ENCODE data around the gene SLC2A9. TPM values are rescaled to one million over a fixed set of nuclear protein-coding genes. Genes with fewer than 3 reads are reported as not detected.

SLC2A9 gene
- total RNA-seq, 1 donor from 2014 or later: 0.54 TPM

GRCh38 chr4:10032625-10033024, 11.3 kb upstream of the SLC2A9 start:
- peaks cover 32% of the 10 kb centered on the region for H3K4me1 Mint-ChIP-seq (ENCODE audit: low read depth, unreplicated experiment)
- H3K27ac ChIP-seq (ENCODE audit: low read depth, low read length): no peak overlapping the region
- FAIRE-seq: peak; percentile 96

DNA sequence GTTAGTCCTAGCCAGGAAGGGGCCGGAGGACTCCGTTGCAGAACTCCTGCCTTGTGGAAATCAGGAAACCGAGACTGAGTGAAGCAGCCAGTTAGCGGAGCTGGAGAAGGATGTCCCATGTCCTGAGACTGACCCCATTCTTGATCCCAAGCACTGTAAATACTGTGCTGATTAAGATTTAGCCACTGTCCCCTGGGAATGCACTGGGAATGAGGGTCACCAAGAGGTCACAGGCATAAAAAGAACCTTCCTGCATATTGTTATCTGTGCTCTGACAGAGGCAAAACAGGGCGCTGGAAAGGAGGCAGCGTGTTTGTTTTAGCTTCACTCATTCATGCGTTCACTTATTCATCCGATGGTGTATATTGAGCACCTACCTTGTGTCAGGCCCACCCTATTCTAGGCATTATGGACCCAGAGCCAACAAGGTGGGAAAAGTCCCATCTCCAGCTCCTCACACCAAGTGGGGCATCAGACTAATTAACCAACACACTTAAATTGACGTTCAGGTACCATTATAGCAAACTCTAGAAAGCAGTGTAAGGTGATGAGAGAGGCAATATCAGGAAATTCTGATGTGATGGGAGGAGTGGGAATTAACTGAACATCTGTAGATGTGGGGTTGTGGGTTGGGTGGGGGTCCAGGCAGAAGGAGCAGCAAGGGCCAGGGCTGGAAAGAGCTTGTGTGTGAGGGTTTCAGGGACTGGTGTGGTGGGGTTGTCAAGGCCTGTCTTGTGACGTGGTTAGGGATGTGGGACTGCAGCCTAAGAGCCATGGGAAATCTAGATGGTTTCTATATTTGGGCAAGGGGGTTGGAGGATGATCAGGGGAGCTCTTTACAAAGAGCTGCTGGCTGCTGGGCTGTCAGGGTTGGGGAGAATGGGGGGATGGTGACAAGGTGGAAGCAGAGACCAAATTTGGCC, 10.6 kb upstream of the SLC2A9 start:
- no peaks in the 10 kb centered on the region for H3K79me2 ChIP-seq (ENCODE audit: insufficient read depth, low read length)
- no peak overlapping the region for H3K4me3 ChIP-seq (ENCODE audit: insufficient read depth, low read depth, low read length)
- TF ChIP-seq, protein P1, sequence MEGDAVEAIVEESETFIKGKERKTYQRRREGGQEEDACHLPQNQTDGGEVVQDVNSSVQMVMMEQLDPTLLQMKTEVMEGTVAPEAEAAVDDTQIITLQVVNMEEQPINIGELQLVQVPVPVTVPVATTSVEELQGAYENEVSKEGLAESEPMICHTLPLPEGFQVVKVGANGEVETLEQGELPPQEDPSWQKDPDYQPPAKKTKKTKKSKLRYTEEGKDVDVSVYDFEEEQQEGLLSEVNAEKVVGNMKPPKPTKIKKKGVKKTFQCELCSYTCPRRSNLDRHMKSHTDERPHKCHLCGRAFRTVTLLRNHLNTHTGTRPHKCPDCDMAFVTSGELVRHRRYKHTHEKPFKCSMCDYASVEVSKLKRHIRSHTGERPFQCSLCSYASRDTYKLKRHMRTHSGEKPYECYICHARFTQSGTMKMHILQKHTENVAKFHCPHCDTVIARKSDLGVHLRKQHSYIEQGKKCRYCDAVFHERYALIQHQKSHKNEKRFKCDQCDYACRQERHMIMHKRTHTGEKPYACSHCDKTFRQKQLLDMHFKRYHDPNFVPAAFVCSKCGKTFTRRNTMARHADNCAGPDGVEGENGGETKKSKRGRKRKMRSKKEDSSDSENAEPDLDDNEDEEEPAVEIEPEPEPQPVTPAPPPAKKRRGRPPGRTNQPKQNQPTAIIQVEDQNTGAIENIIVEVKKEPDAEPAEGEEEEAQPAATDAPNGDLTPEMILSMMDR (IDR thresholded peaks at IDR 0.05; ENCODE audit: insufficient read depth, low read depth, low read length): no peak
- no peak for TF ChIP-seq EZH2 (IDR thresholded peaks at IDR 0.05; ENCODE audit: insufficient read depth, low read length)
- H3K27ac ChIP-seq (ENCODE audit: low read depth, low read length): no peak overlapping the region
- Mint-ChIP-seq H3K4me1 (ENCODE audit: low read depth, unreplicated experiment) (peaks cover 32% of the 10 kb centered on the region), H3K27ac (ENCODE audit: unreplicated experiment) (no peak overlapping the region), H3K27me3 (ENCODE audit: low read depth, unreplicated experiment) (peaks cover 17% of the 10 kb centered on the region), H3K36me3 (ENCODE audit: low read depth, unreplicated experiment) (no peaks in the 10 kb centered on the region), H3K4me3 (ENCODE audit: unreplicated experiment) (no peak overlapping the region), H3K9me3 (ENCODE audit: unreplicated experiment) (no peaks in the 10 kb centered on the region)
- H4K20me1 ChIP-seq (ENCODE audit: insufficient read depth, low read length): no peaks in the 10 kb centered on the region
- H3K4me1 ChIP-seq (ENCODE audit: insufficient read depth, low read length): peaks cover 31% of the 10 kb centered on the region
- H2AFZ ChIP-seq (ENCODE audit: low read depth, low read length): no peak overlapping the region
- peak overlapping the region; percentile 70 for H3K4me2 ChIP-seq (ENCODE audit: low read length)
- DNase-seq (ENCODE audit: low read depth) (no peak), FAIRE-seq (no peak)
- H3K9me3 ChIP-seq (ENCODE audit: insufficient read depth, low read depth, low read length): no peaks in the 10 kb centered on the region
- H3K9ac ChIP-seq (ENCODE audit: low read length): no peak overlapping the region
- no peaks in the 10 kb centered on the region for H3K27me3 ChIP-seq (ENCODE audit: insufficient read depth, low read length)
- no peaks in the 10 kb centered on the region for H3K36me3 ChIP-seq (ENCODE audit: insufficient read depth, low read length)

More at GRCh38 chr4:10032625-10033024, 11.3 kb upstream of the SLC2A9 start:
- Histone ChIP-seq H3K4me2 (ENCODE audit: low read length) (peak overlapping the region; percentile 70), H3K9me3 (ENCODE audit: insufficient read depth, low read depth, low read length) (no peaks in the 10 kb centered on the region), H3K79me2 (ENCODE audit: insufficient read depth, low read length) (no peaks in the 10 kb centered on the region), H3K36me3 (ENCODE audit: insufficient read depth, low read length) (no peaks in the 10 kb centered on the region), H3K4me1 (ENCODE audit: insufficient read depth, low read length) (peaks cover 31% of the 10 kb centered on the region), H3K27me3 (ENCODE audit: insufficient read depth, low read length) (no peaks in the 10 kb centered on the region), H2AFZ (ENCODE audit: low read depth, low read length) (peak overlapping the region; percentile 21), H4K20me1 (ENCODE audit: insufficient read depth, low read length) (no peaks in the 10 kb centered on the region), H3K4me3 (ENCODE audit: insufficient read depth, low read depth, low read length) (no peak overlapping the region), H3K9ac (ENCODE audit: low read length) (no peak overlapping the region)
- no peaks in the 10 kb centered on the region for H3K36me3 Mint-ChIP-seq (ENCODE audit: low read depth, unreplicated experiment)
- no peak for TF ChIP-seq EZH2 (IDR thresholded peaks at IDR 0.05; ENCODE audit: insufficient read depth, low read length)
- TF ChIP-seq, protein P1 (IDR thresholded peaks at IDR 0.05; ENCODE audit: insufficient read depth, low read depth, low read length): no peak
- peak; percentile 80 for DNase-seq (ENCODE audit: low read depth)
- H3K4me3 Mint-ChIP-seq (ENCODE audit: unreplicated experiment): no peak overlapping the region
- no peaks in the 10 kb centered on the region for H3K9me3 Mint-ChIP-seq (ENCODE audit: unreplicated experiment)
- peaks cover 14% of the 10 kb centered on the region for H3K27me3 Mint-ChIP-seq (ENCODE audit: low read depth, unreplicated experiment)
- H3K27ac Mint-ChIP-seq (ENCODE audit: unreplicated experiment): no peak overlapping the region

Data from astrocyte (in vitro differentiated cells and primary cell).